ENCODE data around the gene KLRK1.

DNA sequence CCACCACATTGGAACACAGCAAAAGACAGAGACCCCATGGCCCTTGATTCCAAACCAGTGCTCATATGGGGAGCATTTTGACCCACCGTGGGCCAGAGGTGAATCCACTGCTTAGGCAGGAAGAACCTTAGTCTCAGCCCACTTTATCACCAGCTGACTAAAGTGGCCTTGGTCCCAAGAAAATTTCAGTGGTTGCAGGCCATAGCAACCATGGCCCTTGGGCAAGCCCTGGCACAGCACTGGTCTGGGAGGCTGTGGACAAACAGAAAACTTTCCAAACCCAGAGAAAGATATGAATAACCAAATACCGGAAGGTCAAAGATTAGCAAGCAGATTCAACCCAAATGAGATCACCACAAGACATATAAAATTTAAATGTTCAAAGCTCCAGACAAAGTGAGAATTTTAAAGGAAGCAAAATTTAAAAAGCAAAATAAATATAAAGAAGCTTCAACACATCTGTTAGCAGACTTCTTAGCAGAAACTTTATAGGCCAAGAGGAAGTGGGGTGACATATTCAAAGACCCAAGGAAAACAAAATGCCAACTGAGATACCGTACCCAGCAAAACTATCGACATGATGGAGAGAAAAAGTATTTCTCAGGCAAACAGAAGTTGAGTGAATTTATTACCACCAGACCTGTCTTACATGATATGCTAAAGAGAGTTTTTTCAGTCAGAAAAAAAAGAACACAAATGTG lies 7.8 kb downstream of the KLRK1 start:
- TF ChIP-seq POLR2AphosphoS5 (IDR thresholded peaks at IDR 0.05; ENCODE audit: low read depth), result no peak
- TF ChIP-seq GABPA (IDR thresholded peaks at IDR 0.05; ENCODE audit: low read depth), result no peak
- no peak for TF ChIP-seq SPI1 (IDR thresholded peaks at IDR 0.05; ENCODE audit: borderline replicate concordance, low read depth)
- TF ChIP-seq, protein P1, sequence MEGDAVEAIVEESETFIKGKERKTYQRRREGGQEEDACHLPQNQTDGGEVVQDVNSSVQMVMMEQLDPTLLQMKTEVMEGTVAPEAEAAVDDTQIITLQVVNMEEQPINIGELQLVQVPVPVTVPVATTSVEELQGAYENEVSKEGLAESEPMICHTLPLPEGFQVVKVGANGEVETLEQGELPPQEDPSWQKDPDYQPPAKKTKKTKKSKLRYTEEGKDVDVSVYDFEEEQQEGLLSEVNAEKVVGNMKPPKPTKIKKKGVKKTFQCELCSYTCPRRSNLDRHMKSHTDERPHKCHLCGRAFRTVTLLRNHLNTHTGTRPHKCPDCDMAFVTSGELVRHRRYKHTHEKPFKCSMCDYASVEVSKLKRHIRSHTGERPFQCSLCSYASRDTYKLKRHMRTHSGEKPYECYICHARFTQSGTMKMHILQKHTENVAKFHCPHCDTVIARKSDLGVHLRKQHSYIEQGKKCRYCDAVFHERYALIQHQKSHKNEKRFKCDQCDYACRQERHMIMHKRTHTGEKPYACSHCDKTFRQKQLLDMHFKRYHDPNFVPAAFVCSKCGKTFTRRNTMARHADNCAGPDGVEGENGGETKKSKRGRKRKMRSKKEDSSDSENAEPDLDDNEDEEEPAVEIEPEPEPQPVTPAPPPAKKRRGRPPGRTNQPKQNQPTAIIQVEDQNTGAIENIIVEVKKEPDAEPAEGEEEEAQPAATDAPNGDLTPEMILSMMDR (IDR thresholded peaks at IDR 0.05; ENCODE audit: insufficient read depth, low read length), result no peak
- TF ChIP-seq, protein P2, sequence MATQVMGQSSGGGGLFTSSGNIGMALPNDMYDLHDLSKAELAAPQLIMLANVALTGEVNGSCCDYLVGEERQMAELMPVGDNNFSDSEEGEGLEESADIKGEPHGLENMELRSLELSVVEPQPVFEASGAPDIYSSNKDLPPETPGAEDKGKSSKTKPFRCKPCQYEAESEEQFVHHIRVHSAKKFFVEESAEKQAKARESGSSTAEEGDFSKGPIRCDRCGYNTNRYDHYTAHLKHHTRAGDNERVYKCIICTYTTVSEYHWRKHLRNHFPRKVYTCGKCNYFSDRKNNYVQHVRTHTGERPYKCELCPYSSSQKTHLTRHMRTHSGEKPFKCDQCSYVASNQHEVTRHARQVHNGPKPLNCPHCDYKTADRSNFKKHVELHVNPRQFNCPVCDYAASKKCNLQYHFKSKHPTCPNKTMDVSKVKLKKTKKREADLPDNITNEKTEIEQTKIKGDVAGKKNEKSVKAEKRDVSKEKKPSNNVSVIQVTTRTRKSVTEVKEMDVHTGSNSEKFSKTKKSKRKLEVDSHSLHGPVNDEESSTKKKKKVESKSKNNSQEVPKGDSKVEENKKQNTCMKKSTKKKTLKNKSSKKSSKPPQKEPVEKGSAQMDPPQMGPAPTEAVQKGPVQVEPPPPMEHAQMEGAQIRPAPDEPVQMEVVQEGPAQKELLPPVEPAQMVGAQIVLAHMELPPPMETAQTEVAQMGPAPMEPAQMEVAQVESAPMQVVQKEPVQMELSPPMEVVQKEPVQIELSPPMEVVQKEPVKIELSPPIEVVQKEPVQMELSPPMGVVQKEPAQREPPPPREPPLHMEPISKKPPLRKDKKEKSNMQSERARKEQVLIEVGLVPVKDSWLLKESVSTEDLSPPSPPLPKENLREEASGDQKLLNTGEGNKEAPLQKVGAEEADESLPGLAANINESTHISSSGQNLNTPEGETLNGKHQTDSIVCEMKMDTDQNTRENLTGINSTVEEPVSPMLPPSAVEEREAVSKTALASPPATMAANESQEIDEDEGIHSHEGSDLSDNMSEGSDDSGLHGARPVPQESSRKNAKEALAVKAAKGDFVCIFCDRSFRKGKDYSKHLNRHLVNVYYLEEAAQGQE (IDR thresholded peaks at IDR 0.05; ENCODE audit: insufficient replicate concordance, low read depth), result no peak
